Sigmoid colon (tissue), 7 donors: Measurements from ENCODE around the gene GPATCH4. TPM values are rescaled to one million over a fixed set of nuclear protein-coding genes. Genes with fewer than 3 reads are reported as not detected.

Experiments used
- DNase-seq: peaks from one replicate; pipeline ENCODE4 v3.0.0-alpha.2; 2019
- H3K27ac ChIP-seq, 4 donors: fragments of 200-600 bp; sonication (generic); one replicate each; pipeline ENCODE4 v1.5.1; 2016 to 2019; ENCODE audit warnings: mild to moderate bottlenecking in 1 of 4
- H3K27me3 ChIP-seq, 3 donors: fragments of 200-600 bp; sonication (generic); one replicate each; pipeline ENCODE4 v1.5.1; 2019; ENCODE audit warnings: mild to moderate bottlenecking in 1 of 3
- H3K36me3 ChIP-seq, 4 donors: fragments of 200-600 bp; sonication (generic); one replicate each; pipeline ENCODE4 v1.5.1; 2016 to 2019
- H3K4me1 ChIP-seq, 4 donors: fragments of 200-600 bp; sonication (generic); one replicate each; pipeline ENCODE4 v1.5.1; 2017 to 2019
- H3K4me3 ChIP-seq, 4 donors: fragments of 200-600 bp; sonication (generic); one replicate each; pipeline ENCODE4 v1.5.1; 2017 to 2019; ENCODE audit warnings: mild to moderate bottlenecking in 2 of 4, moderate library complexity in 1 of 4
- H3K9me3 ChIP-seq, 4 donors: fragments of 200-600 bp in 3 of 4; sonication (generic) in 3 of 4; one replicate each; pipeline versions ENCODE4 v1.5.1 to v1.6.1; 2013 to 2019
- EP300 ChIP-seq, 4 donors: sonication (generic); formaldehyde crosslinking; IDR thresholded peaks; one replicate each; pipeline ENCODE4 v1.6.1; 2017; ENCODE audit warnings: antibody characterized with exemption in 4 of 4
- POLR2A ChIP-seq, 2 donors: fragments of 450-650 bp; IDR thresholded peaks; one replicate each; pipeline ENCODE4 v1.6.1; 2016; ENCODE audit warnings: antibody characterized with exemption in 2 of 2, mild to moderate bottlenecking in 2 of 2, moderate library complexity in 2 of 2
- POLR2AphosphoS5 ChIP-seq, 4 donors: sonication (generic); formaldehyde crosslinking; IDR thresholded peaks; one replicate each; pipeline ENCODE4 v1.6.1; 2017; ENCODE audit warnings: antibody characterized with exemption in 4 of 4
- WGBS, 2 donors: extraction: QIAGEN DNeasy Blood & Tissue Kit; methylation state at CpG; one replicate each; pipeline ENCODE4 v1.1.7; 2013; 5-methylcytosine and 5-hydroxymethylcytosine counted together
- intact Hi-C: fragments of 100-400 bp; cut with DNase I; formaldehyde crosslinking; loops from one replicate; pipeline ENCODE4 v1.15.1; 2023
- polyA plus RNA-seq, 3 donors: library from polyadenylated mRNA; stranded (reverse); fragments of 200-250 nt; gene quantifications; one replicate each; pipeline ENCODE4 v1.2.3, GENCODE V29; 2013
- total RNA-seq, 4 donors: library from RNA; depleted of rRNA; stranded (reverse); fragments of >200 nt; gene quantifications; one replicate each; pipeline ENCODE4 v1.1.0, GENCODE V29; 2016
- TF ChIP-seq, protein P1 (sequence below), 4 experiments: fragments of 450-650 bp in 3 of 4; fragments of 200-600 bp in 1 of 4; IDR thresholded peaks; one replicate each; pipeline ENCODE4 v1.5.1; 2016 to 2019; ENCODE audit warnings: antibody characterized with exemption in 4 of 4, mild to moderate bottlenecking in 3 of 4, moderate library complexity in 2 of 4
- donor health status: healthy with polysubstance abuse.
- donor health status: Bipolar disorder and iron deficiency.
- donor health status: healthy.

Gene GPATCH4
- total and polyA plus RNA-seq, 7 donors, result 10.2 to 32.9 (median 17.4) TPM

DNA sequence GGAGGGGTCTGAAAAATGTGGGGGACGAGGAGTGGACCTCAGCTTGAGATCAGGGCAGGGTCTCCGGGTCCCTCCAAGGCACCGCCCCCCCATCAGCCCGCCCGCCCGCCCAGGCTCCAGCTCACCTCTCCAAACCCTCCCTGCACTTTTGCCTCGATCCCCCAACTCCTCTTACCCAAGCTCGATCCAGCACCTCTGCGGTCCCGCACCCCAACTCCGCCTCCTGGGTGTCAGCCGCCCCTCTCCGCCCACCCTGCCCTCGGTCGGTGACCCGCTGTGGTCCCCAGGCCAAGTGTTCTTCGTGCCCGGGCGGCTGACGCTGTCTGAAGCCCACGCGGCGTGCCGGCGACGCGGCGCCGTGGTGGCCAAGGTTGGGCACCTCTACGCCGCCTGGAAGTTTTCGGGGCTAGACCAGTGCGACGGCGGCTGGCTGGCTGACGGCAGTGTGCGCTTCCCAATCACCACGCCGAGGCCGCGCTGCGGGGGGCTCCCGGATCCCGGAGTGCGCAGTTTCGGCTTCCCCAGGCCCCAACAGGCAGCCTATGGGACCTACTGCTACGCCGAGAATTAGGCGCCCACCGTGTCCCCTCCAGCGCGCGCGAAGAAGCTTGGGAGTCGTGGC is 23.6 kb upstream of the GPATCH4 start:
- H3K4me3 ChIP-seq, result peak overlapping the region; percentile 5 to 44 (median 34)
- TF ChIP-seq POLR2AphosphoS5 (IDR thresholded peaks at IDR 0.05) (no peak), POLR2A (IDR thresholded peaks at IDR 0.05) (no peak), EP300 (IDR thresholded peaks at IDR 0.05) (no peak)
- TF ChIP-seq, protein P1, sequence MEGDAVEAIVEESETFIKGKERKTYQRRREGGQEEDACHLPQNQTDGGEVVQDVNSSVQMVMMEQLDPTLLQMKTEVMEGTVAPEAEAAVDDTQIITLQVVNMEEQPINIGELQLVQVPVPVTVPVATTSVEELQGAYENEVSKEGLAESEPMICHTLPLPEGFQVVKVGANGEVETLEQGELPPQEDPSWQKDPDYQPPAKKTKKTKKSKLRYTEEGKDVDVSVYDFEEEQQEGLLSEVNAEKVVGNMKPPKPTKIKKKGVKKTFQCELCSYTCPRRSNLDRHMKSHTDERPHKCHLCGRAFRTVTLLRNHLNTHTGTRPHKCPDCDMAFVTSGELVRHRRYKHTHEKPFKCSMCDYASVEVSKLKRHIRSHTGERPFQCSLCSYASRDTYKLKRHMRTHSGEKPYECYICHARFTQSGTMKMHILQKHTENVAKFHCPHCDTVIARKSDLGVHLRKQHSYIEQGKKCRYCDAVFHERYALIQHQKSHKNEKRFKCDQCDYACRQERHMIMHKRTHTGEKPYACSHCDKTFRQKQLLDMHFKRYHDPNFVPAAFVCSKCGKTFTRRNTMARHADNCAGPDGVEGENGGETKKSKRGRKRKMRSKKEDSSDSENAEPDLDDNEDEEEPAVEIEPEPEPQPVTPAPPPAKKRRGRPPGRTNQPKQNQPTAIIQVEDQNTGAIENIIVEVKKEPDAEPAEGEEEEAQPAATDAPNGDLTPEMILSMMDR (IDR thresholded peaks at IDR 0.05), result no peak
- WGBS, 2 donors, result 2 to 5% methylated on average over 55 of the region's 55 CpGs
- peaks cover 0 to 25% (median 23%) of the 10 kb centered on the region in 4 donors for H3K4me1 ChIP-seq
- peak overlapping the region in 3 of 4 donors; percentile 11 to 51 (median 28) for H3K27ac ChIP-seq
- no peak for DNase-seq
- H3K36me3 ChIP-seq, result no peaks in the 10 kb centered on the region
- H3K27me3 ChIP-seq, result peaks cover 32 to 80% (median 49%) of the 10 kb centered on the region in 3 donors
- no peaks in the 10 kb centered on the region for H3K9me3 ChIP-seq
- intact Hi-C loops, result no loop called here

DNA sequence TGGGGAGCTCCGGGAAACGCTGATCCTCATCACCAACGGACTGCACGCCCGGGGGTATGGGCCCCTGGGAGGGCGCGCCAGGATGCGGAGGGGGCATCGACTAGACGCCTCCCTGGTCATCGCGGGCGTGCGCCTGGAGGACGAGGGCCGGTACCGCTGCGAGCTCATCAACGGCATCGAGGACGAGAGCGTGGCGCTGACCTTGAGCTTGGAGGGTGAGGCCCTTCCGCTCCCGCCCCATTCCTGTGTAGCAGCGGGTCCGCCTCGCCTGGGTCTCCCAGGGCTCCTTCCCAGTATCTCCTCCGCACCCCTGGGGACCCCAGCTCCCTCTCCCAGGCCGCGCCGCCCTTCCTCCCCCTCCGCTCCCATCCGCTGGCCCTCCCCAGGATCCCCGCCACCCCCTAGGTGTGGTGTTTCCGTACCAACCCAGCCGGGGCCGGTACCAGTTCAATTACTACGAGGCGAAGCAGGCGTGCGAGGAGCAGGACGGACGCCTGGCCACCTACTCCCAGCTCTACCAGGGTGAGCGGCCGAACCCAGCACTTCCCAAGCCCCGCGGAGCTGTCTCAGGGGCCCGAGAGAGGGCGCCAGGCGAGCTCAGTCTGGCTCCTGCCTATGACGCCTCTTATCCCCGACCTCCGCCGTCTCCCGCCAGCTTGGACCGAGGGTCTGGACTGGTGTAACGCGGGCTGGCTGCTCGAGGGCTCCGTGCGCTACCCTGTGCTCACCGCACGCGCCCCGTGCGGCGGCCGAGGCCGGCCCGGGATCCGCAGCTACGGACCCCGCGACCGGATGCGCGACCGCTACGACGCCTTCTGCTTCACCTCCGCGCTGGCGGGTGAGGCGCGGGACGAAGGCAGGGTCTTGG is 22.9 kb upstream of the GPATCH4 start:
- DNase-seq, result peak; percentile 79

DNA sequence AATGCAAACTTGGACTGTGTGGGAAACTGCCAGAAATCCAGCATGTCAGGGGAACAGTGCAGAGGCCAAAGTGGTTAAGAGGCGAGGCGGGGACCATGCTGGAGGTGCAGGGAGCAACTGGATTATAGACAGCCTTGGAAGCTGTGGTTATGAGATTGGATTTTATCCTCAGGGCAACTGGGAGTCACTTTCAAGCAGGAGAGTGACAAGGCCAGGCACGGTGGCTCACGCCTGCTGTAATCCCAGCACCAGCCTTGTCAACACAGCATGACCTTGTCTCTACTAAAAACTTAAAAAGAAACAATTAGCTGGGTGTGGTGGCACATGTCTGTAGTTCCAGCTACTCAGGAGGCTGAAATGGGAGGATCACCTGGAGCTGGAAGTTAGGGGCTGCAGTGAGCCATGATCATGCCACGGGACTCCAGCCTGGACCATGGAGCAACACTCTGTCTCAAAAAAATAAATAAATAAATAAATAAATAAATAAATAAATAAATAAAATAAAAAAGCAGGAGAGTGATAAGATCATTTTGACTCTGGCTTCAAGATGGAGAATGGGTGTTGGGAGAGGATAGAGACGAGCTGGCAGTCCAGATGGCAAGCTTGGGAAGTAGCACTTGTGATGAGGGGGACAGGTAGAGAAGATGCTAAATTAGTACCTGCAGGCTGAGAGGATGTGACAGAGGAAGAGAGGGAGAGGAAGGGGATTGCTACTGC is 21.5 kb upstream of the GPATCH4 start:
- Histone ChIP-seq H3K36me3 (no peaks in the 10 kb centered on the region), H3K27me3 (peaks cover 32 to 73% (median 50%) of the 10 kb centered on the region in 3 donors), H3K4me3 (no peak overlapping the region), H3K4me1 (peaks cover 0 to 25% (median 23%) of the 10 kb centered on the region in 4 donors), H3K27ac (no peak overlapping the region), H3K9me3 (no peaks in the 10 kb centered on the region)
- 45 to 72% methylated on average over 6 of the region's 6 CpGs for WGBS, 2 donors
- no peak for DNase-seq
- TF ChIP-seq POLR2AphosphoS5 (IDR thresholded peaks at IDR 0.05) (no peak), EP300 (IDR thresholded peaks at IDR 0.05) (no peak), POLR2A (IDR thresholded peaks at IDR 0.05) (no peak)
- TF ChIP-seq, protein P1 (IDR thresholded peaks at IDR 0.05), result no peak
- intact Hi-C loops, result no loop called here

More for the DNA sequence above, 22.9 kb upstream of the GPATCH4 start:
- H3K36me3 ChIP-seq, result no peaks in the 10 kb centered on the region
- intact Hi-C loops, result no loop called here
- no peaks in the 10 kb centered on the region for H3K9me3 ChIP-seq
- H3K4me1 ChIP-seq, result peaks cover 0 to 25% (median 23%) of the 10 kb centered on the region in 4 donors
- 1 to 2% methylated on average over 87 of the region's 87 CpGs for WGBS, 2 donors
- TF ChIP-seq, protein P1 (IDR thresholded peaks at IDR 0.05), result peak in 1 of 4 experiments; percentile 20
- TF ChIP-seq POLR2AphosphoS5 (IDR thresholded peaks at IDR 0.05), result no peak
- H3K4me3 ChIP-seq, result peak overlapping the region; percentile 5 to 44 (median 34)
- peaks cover 32 to 78% (median 53%) of the 10 kb centered on the region in 3 donors for H3K27me3 ChIP-seq
- H3K27ac ChIP-seq, result peak overlapping the region in 3 of 4 donors; percentile 11 to 51 (median 28)

DNA sequence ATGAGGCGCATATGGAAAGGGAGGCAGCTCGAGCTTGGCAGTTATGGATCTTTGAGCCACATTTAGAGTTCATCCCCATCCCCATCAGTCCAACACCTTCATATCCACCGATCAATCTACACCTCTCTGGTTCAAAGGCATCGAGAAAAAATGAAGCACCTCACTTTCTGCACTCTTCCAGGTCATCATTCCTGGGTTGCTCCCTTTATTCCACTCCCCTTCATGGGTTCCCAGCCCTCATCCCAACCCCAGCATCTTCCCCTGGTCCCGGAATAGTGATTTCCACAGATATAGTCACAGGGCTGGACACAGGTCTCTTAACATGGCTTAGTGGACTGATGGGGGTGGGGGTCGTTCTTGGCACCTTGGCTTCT is 18.3 kb upstream of the GPATCH4 start:
- intact Hi-C loops, result no loop called here
- H3K36me3 ChIP-seq, result no peaks in the 10 kb centered on the region
- no peak for TF ChIP-seq EP300 (IDR thresholded peaks at IDR 0.05)
- TF ChIP-seq POLR2AphosphoS5 (IDR thresholded peaks at IDR 0.05), result no peak
- TF ChIP-seq, protein P1 (IDR thresholded peaks at IDR 0.05), result no peak
- no peak for TF ChIP-seq POLR2A (IDR thresholded peaks at IDR 0.05)
- H3K4me1 ChIP-seq, result peaks cover 0 to 36% (median 33%) of the 10 kb centered on the region in 4 donors
- no peak overlapping the region for H3K4me3 ChIP-seq
- H3K9me3 ChIP-seq, result no peaks in the 10 kb centered on the region
- no peak for DNase-seq
- 24% methylated on average over 6 of the region's 6 CpGs for WGBS, 2 donors
- H3K27ac ChIP-seq, result no peak overlapping the region
- H3K27me3 ChIP-seq, result peaks cover 15 to 41% (median 19%) of the 10 kb centered on the region in 3 donors
